Activated CD4-positive, alpha-beta T cell treated with anti-CD3 and anti-CD28 coated beads, Interleukin-2, amount 50 U/mL, for 4 hours (primary cell): Measurements from ENCODE around the gene CHMP1A.
"Not testable (repeated sequence)": the region's sequence is repeated elsewhere in the genome, so short reads cannot be mapped to it uniquely, and the experiment has no call there.

ENCODE experiments used
- DNase-seq, 2 experiments: peaks; one replicate each; pipeline ENCODE4 v3.0.0-alpha.2; 2020

The CHMP1A gene

DNA sequence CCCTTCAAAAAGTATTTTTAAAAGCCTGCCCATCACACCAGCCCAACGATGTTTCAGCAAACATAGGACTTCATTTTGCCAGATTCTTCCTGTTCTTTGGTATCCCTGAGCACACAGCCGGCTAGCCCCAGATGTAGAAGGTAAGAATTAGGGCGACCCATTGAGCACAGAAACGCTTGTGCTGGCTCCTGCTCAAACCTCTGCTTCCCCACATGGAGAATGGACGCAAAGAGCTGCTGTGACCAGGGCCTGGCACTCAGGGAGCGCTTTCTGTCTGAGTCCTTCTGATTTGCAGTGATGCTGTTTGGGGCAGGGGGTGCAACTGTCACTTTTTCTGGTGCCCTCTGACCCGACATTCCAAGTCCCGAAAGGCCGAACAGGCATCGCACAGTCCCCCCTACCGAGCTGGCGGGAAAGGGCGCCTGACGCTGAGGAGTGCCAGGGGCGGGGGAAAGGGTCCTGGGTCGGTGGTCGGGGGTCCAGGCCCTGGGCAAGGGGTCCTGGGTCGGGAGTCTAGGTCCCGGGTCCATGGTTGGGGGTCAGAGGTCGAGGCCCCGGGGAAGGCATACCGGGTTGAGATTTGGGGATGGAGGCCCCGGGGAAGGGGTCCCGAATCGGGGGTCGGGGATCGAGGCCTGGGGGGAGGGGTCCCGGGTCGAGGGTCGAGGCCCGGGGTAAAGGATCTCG, 930 bp downstream of the CHMP1A start:
- DNase-seq: no peak

DNA sequence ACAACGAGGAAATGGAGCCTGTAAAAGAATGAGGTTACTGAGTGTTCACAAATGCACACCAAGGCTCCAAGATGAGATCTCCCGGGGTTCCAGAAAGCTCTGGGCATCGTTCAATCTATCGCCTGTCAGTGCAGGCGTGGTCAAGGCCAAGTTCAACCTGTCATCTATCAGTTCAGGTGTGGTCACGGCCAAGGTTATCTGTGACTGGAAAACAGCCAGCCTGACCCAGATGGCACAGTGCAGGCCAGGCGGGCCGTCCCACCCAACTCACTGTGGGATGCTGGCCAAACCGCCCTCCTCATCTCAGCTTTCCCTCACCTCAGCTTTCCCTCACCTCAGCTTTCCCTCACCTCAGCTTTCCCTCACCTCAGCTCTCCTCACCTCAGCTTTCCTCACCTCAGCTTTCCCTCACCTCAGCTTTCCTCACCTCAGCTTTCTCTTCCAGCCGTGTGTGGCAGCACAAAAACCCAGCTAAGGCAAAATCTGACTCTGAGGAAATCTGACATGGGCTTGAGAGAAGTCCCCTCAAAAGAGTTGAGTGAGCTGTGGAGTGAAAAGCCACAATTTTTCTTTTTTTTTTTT, 2.4 kb downstream of the CHMP1A start:
- no peak for DNase-seq

DNA sequence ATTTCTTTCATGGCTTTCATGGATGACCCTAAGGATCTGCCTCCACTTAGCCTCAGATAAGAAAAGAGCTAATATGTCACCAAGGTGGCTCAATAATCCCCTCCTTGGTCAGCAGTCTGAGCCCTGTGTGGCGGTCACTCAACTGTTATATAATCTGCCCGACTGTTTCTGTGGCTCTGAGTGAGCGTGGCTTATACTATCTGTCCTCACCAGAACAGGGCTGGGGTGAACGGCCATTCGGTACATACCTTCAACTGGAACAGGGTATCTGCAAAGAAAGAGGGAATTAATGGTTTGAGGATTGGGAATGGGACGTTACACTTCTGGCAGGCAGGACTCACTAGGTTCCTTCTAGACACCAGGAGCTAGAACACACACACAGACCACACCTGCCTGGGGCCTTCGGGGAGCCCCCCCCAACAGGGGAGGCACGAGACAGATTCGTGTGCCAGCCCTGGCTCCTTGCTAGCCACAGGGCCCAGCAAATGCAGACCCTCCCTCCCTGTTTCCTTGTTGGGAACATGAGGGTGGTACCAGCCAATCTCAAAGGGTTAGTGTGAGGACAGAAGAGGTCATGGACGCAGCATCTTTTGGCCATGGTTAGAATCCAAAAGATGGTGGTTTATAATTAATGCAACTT, 3.7 kb downstream of the CHMP1A start:
- no peak for DNase-seq

DNA sequence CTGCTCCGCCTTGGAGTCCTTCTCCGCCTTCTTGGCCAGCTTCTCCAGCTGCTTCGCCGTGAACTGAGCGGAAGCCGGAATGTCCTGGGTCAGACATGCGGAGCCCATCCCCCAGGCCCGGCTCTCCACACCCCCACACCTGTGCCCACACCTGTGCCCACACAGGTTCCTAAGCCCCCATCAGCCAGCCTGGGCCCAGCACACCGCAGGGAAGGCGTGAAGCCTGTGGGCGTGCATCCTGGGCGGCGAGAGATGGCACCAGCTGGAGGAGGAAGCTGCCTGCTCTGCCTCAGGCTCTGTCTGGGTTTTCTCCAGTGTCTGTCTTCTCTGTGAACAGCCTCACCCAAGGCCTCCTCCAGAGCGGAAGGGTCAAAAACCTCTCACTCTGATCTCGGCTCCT, 5.9 kb downstream of the CHMP1A start:
- no peak for DNase-seq

DNA sequence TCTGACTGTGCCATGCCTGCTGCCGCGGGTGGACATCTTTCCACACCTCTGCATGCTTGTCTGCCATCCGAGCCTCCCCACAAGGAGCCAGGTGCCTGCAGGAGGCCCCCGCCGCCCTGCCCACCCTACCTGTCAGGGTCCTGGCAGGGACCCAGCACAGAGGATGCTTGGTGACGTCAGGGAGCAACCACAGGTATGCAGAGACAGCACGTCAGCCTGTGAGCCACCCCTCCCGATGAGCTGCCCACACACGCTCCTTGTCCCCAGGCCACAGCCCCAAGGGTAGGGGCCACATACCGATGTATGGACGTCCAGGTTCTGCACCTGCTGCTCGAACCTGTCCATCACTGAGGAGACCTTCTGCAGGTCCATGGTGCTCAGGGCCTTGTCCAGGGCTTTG, 10.6 kb downstream of the CHMP1A start:
- no peak for DNase-seq

DNA sequence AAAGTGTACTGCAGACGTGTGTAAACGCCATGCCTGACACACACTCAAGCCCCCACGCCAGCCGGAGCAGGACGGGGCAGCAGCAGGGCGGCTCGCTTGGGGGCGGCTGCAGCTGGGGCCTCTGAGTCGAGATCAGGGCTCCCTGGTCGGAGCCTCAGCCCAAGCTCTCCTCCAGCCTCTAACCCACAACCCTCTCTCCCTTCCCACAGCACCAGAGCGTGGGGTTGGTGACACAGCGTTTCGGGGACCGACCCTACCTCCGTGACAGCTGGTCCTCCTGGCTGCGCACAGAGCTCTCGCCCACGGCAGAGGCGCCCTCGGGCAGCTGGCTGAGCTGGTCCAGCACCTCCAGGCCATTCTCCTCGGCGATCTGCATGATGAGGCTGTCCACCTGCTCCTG, 11.2 kb downstream of the CHMP1A start:
- DNase-seq: no peak

DNA sequence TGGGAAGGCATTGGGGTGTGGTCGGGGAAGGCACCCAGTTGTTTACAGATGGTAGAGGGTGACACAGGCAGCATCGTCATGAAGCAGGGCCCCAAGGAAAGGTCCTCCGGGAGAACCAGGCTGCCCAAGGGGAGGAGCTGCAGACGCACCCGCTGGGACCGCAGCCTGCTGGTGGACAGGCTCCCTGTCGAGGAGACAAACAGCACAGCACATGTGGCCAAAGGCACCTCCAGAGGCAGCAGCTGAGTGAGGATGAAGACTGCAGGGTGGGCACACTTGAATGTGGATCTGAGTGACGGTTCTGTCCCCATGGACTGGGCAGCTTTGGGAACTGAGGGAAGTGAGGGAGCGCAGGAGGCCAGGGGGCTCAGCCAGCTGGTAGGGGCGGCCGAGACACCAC, 12.4 kb downstream of the CHMP1A start:
- DNase-seq: no peak

DNA sequence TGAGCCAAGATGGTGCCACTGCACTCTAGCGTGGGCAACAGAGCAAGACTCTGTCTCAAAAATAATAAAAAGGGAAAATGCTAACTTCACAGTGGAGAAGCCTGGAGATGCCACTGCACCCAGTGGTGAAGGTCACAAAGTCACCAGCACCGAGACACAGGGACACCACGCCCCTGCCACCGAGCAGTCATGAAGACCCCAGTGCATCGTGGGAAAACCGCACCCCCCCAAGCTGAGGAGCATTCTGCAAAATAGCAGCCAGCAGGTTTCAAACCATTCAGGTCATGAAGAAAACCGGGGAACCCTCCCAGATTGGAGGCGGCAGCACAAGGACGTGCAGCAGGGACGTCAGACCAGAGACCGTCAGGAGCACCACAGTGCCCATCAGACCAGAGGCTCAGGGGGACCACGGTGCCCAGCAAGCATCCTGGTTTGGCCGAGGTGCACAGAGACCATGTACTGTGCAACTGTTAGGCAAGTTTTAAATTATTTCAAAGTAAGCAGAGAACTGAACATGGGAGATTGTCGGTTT, 13.7 kb downstream of the CHMP1A start:
- no peak for DNase-seq

DNA sequence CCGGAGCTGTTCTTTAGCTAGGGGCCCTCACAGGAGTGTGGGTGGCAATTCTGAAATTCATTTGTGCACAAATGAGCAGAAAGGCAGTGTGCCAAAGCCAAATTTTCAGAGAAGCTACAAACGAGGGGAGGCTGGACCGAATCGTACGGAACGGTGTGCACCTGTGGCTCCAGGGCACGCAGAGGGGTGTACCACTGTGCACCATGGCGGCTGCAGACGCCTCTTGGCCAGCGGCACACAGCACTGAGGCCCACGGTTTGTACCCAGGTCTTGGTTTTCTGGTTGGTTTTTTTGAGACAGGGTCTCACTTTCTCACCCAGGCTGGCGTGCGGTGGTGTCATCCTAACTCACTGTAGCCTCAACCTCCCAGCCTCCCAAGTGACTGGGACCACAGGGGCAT, 14.9 kb downstream of the CHMP1A start:
- no peak for DNase-seq

DNA sequence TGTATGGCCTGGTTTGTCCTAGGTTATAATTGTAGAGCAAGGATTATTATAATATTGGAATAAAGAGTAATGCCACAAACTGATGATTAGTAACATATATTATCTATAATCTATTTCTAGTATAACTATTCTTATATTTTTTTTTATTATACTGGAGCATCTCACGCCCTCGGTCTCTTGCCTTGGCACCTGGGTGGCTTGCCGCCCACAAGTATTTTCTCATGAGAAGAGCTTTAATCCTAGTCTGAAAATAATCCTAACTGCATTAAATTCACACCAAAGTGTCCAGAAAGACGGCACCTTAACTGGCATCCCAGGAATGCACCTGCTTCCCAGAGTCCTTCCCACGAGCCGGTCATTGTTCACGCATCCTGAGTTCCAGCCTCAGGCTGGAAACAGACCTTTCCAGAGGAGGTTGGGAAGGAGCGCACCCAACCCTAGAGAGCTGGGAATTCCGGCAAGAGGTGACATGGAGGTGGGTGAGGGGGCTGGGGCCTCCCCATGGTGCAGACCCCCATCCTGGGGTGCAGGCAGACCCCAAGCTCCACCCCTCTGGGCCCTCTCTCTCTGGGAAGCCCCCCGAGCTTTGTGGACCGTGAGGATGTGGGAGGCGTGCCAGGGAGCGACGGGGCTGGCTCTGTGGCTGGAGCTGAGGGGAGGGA, 15.9 kb downstream of the CHMP1A start:
- no peak for DNase-seq

DNA sequence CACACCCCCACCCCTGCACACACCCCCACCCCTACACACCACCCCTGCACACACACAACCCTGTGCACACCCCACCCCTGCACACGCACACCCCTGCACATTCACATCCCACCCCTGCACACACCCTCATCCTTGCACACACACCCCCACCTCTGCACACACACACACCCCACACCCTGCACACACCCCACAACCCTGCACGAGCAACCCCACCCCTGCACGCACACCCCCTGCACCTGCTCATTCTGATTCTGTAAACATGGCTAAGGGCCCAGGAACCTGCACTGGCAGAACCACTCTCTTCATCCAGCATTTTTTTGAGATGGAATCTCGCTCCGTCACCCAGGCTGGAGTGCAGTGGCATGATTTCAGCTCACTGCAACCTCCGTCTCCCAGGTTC, 18.1 kb downstream of the CHMP1A start:
- no peak for DNase-seq

DNA sequence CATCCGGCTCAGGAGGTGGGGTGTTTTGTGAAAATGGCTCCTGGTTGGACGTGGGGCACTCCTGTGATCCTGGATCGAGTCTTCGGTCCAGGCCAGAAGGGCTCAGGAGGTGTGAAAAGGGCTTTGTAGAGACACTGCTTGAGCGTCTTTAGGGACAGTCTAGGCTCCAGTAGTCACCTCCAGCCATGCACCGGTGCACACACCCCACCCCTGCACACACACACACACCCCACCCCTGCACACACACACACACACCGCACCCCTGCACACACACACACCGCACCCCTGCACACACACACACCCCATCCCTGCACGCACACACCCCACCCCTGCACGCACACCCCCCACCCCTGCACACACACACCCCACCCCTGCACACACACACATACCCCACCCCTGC, 19.1 kb downstream of the CHMP1A start:
- no peak for DNase-seq

DNA sequence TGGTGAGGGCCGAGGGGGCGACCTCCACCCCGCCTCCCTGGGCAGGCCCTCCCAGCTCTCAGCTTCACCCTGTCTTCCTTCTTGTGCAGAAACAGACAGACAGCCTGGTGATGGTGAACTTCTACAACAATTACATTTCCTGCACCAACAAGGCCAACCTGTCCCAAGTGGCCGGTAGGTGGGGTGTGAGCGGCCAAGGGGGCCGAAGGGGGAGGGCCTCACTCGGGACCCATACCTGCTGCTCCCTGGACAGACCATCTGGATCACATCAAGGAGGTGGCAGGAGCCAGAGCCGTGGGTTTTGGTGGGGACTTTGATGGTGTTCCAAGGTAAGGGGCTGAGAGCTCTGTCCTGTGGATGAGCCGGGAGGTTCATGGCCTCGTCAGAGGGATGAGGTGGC, 20.1 kb downstream of the CHMP1A start:
- no peak for DNase-seq

DNA sequence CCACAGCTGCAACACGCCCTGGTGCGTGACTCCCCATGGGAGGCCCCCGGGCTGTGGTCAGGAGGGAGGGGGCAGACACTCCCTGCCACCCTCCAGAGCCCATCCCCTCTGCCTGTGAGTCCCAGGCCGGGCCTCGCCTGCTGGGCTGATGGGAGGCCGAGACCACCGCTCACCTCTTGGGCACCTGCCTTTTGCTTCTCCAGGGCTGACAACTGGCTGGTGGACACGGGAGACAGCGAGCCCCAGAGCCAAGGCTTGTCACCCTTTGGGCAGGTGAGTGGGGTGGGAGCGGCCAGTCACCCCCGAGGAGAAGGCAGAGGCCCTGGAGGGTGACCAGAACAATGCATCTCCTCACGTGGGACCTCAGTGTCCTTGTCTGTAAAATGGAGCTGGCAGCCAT, 20.8 kb downstream of the CHMP1A start:
- no peak for DNase-seq

DNA sequence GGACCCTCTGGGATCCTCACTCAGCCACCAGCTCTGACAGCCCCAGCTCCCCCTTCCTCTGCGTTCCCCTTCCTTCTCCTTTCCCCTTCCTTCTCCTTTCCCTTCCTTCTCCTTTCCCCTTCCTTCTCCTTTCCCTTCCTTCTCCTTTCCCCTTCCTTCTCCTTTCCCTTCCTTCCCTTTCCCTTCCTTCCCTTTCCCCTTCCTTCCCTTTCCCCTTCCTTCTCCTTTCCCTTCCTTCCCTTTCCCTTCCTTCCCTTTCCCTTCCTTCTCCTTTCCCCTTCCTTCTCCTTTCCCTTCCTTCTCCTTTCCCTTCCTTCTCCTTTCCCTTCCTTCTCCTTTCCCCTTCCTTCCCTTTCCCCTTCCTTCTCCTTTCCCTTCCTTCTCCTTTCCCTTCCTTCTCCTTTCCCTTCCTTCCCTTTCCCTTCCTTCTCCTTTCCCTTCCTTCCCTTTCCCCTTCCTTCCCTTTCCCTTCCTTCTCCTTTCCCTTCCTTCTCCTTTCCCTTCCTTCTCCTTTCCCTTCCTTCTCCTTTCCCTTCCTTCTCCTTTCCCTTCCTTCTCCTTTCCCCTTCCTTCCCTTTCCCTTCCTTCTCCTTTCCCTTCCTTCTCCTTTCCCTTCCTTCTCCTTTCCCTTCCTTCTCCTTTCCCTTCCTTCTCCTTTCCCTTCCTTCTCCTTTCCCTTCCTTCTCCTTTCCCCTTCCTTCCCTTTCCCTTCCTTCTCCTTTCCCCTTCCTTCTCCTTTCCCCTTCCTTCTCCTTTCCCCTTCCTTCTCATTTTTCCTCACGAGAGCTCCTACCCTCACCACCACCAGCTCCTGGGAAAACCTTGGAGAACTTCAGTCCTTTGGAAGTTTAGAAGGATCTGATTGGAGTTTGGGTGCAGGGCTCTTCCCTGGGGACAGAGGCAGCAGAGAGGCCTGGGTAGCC, 22.8 kb downstream of the CHMP1A start:
- not testable (repeated sequence) for DNase-seq

DNA sequence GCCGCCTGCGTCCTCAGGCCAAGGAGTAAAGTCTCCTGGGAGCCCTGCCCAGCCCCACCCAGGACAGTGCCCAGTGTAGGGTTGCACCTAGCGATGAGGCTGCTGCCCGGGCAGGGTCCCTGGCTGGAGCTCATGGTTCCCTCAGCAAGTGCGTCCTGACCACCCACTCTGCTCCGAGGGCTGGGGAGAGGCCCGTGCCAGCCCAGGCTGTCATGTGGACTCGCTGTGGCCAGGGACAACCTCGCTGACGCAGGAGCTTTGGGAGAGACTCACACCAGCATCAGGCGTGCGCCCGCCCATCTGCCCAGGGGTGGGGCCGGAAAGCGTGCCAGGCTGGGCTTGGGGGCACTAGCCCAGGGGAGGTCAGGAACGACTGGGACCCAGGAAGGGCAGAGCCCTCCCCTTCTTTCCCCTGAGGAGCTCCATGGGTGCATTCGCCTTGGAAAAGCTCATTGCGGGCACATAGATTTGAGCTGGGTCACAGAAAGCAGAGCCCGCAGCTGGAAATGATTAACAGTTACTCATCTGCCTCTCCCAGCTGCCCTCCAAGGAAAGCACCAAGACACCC, 24.4 kb downstream of the CHMP1A start:
- DNase-seq: no peak

DNA sequence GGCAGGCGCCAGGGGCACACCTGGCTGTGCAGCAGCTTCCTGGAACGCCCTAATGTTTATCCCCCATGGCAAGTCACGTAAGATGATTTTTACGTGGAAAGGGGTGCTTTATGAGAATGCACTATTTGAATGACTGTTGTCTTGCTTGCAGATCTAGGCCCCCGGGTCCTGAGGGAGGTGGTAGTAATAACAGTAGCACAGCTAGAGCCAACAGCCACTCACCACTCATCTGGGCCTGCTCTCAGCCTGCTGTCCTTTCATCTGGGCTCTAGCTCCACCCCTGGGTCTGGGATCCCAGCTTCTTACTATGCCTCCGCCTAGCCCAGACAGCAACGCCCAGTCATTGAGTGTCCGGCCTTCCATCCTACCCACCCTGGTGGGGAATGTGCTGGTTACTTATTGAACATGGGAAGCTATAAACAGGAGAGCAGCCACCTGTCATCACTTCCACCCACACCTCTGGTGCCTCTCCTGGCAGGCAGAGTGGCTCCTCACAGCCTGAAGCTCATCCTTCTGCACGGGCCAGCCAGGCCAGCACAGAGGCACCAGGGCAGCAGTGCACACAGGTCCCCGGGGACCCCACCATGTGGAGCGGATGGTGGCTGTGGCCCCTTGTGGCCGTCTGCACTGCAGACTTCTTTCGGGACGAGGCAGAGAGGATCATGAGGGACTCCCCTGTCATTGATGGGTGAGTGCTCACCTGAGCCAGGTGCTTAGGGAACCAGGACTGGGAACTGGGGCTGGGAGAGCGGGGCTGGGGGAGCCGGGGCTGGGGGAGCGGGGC, 27.5 kb downstream of the CHMP1A start:
- DNase-seq: no peak

DNA sequence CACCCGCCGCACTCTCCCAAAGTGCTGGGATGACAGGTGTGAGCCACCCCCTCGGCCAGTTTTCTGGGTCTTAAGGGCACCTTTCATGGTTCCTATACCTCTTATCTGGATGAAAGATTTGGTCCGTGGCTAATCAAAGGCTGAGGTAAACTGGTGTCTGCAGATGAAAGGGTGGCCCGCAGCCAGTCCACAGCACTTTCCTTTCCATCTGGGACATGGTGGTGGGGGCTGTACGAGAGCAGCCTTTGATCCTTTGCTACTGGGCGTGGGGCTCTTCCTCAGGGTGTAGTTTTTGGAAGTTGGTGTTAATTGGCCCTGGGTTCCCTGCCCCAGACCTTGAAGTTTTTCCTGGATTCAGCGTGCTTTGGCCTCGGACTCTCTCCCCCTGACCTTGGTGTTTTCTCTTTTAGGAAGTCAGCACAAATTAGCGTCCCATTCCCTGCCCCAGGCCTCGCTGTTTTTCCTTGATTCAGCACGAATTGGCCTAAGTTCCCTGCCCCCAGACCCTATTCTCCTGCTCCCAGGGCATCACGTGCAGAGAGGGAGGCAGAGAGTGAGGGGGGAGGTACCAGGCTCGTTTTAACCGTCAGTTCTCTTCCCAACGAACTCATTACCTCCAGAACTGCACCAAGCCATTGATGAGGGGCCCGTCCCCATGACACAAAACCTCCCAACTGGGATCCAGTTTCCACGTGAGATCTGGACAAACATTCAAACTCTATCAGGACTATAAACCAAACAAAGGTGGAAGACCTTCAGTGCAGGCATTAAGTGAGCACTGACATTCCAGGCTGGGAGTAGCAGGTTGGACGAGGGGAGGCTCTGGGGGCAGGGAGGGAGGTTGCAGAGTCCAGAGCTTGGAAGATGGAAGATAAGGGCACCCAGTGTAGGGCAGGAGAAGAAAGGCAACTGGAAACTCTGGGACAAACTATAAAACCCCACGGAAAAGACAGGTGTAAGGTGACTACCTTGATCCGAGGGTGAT, 32.4 kb downstream of the CHMP1A start:
- DNase-seq: no peak

DNA sequence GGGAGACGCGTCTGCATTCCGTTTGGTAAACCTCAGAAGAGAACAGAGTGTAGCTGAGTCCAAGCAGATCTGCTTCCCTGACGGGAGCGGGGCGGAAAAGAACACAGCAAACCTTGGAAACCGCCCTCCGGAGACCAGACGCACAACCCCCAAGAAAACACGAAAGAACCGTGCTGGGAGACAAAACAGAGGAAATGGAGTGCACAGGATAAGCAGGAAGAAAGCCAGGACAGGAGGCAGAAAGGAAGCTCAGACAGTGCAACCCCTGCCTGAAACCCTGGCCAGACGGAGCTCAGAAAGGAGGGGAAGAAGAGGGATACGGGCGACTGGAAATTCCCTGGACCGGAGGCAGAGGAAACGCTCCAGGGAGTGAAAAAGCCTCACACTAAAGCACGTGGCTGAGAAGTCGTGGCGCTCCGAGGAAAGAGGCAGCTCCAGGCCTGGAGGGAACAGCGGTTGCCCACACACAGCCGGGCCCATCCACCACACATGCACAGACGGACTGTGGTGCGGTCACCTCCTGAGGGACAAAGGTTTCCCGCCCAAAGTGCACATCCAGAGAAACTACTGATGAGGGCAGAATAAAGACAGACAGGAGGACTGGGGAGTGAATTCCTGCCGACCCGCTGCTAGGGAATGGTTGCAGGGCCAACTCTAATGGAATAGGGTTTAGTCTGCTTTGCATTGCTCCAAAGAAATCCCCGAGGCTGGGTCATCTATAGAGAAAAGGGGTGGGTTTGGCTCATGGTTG, 33.8 kb downstream of the CHMP1A start:
- no peak for DNase-seq
